ENCODE data around the gene TMEM89. TPM values are rescaled to one million over a fixed set of nuclear protein-coding genes. Genes with fewer than 3 reads are reported as not detected.

TMEM89 gene, protein sequence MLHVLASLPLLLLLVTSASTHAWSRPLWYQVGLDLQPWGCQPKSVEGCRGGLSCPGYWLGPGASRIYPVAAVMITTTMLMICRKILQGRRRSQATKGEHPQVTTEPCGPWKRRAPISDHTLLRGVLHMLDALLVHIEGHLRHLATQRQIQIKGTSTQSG
- polyA plus RNA-seq (ENCODE audit: low read depth in 6 of 6), result not detected

DNA sequence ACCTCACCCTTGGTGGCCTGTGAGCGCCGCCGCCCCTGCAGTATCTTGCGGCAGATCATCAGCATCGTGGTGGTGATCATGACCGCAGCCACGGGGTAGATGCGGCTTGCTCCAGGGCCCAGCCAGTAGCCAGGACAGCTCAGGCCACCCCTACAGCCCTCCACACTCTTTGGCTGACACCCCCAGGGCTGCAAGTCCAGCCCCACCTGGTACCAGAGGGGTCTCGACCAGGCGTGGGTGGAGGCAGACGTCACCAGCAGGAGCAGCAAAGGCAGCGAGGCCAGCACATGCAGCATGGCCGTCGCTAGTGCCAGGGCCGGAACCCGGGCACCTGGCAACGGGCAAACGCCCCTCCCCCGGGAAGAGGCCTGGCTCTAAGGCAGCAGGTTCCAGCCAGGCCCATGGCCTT lies at the start of gene TMEM89:
Gene TMEM89 (minus strand): TSS at position 309 of the 409 bp plus-strand sequence. CDS start 13 bp downstream, at position 296.
- peaks cover 0 to 5% (median 0%) of the 10 kb centered on the region in 3 donors for H3K27me3 Mint-ChIP-seq
- ATAC-seq (ENCODE audit: low read depth in 2 of 2) (no peak), DNase-seq (no peak)
- H3K9me3 Mint-ChIP-seq, result peaks cover 0 to 18% (median 9%) of the 10 kb centered on the region in 7 donors
- H3K27ac Mint-ChIP-seq, result no peak within 1 kb of the TSS
- H3K4me3 Mint-ChIP-seq, result no peak within 1 kb of the TSS
- no peaks in the 10 kb centered on the region for H3K4me1 Mint-ChIP-seq
- no peaks in the 10 kb centered on the region for H3K36me3 Mint-ChIP-seq

DNA sequence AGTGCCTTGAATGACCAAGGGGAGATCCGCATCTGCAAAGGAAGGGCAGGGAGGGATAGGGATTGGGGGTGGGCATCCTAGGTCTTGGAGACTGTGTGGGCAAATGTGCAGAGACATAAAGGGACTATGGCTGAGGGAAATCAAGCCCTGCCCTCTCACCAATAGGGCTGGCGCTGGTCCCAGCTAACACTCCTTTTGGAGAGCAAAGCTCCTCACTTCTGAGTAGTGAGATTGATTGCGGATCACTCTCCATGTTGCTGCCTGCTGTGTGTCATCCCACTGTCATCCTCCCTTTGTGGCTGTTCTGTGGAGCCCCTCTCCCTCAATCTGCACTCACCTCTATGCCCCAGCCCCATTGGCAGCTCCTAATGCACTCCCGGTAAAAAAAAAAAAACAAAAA lies 43.4 kb upstream of the TMEM89 start:
- Mint-ChIP-seq H3K4me1 (peaks cover 8 to 28% (median 17%) of the 10 kb centered on the region in 3 donors), H3K4me3 (peak overlapping the region in 2 of 8 donors; percentile 3)

DNA sequence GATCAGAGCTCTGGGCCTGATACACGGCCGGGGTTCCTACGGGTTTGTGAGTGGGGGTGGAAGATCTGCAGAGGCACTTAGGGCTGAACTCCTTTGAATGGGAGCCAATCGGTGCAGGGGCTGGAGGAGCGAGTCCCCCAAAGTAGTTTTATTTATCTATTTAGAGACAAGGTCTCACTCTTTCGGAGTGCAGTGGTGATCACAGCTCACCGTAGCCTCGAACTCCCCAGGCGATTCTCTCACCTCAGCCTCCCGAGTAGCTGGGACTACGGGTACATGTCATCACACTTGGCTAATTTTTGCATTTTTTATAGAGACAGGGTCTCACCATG lies 42.7 kb upstream of the TMEM89 start:
- no peak overlapping the region for H3K27ac Mint-ChIP-seq
- ATAC-seq (ENCODE audit: low read depth in 2 of 2), result no peak
- H3K9me3 Mint-ChIP-seq, result peaks cover 0 to 4% (median 0%) of the 10 kb centered on the region in 7 donors
- H3K4me3 Mint-ChIP-seq, result peak overlapping the region; percentile 52 to 84 (median 70)
- H3K27me3 Mint-ChIP-seq, result peaks cover 22 to 39% (median 26%) of the 10 kb centered on the region in 3 donors
- H3K4me1 Mint-ChIP-seq, result peaks cover 8 to 28% (median 17%) of the 10 kb centered on the region in 3 donors
- peaks cover 0 to 10% of the 10 kb centered on the region in 2 donors for H3K36me3 Mint-ChIP-seq
- no peak for DNase-seq

More for the DNA sequence above, 43.4 kb upstream of the TMEM89 start:
- Mint-ChIP-seq H3K36me3 (peaks cover 0 to 10% of the 10 kb centered on the region in 2 donors), H3K9me3 (peaks cover 0 to 4% (median 0%) of the 10 kb centered on the region in 7 donors), H3K27ac (no peak overlapping the region), H3K27me3 (peaks cover 19 to 33% (median 20%) of the 10 kb centered on the region in 3 donors)
- DNase-seq (no peak), ATAC-seq (ENCODE audit: low read depth in 2 of 2) (no peak)

DNA sequence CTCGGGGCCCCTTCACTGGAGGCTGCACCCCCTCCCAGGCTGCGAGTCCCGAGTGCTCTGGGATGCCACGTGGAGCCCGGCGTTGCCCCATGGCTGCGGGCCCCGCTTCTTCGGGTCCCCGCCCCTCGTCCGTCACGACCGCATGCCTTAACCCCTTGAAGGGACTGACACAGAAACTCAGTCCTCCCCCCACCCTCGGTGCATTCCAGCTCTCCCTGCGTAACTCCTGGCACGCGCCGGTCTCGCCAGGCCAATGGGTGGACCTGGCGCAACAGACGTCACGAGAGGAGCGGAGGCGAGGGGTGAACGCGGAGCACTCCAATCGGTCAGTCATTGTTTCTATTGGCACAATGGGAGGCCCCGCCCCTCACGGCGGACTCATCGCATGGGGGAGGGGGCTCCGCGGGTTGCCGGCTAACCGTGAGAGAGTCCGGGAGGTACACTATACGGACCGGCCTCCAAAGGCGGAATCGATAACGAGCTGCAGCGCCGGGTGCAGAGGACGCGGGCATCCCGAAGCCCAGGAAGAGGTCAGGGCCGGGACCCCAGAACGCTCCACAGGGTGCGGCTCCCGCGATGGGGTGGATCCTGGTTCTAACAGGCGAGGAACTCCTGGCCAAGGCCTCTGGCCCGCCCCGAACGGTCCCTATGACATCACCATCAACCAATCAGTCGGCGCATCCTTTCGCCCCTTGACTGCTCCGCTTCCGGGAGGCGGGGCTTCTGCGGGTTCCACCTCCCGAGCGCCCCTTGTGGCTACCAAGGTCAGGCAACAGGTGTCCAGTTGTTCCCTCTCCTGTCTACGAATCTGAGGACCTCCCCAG lies 42.1 kb upstream of the TMEM89 start:
- Mint-ChIP-seq H3K27me3 (peaks cover 27 to 45% (median 32%) of the 10 kb centered on the region in 3 donors), H3K27ac (no peak overlapping the region), H3K36me3 (peaks cover 0 to 10% of the 10 kb centered on the region in 2 donors), H3K9me3 (peaks cover 0 to 4% (median 0%) of the 10 kb centered on the region in 7 donors), H3K4me1 (peaks cover 8 to 28% (median 17%) of the 10 kb centered on the region in 3 donors), H3K4me3 (peak overlapping the region; percentile 66 to 84 (median 73))
- peak; percentile 78 to 79 for ATAC-seq (ENCODE audit: low read depth in 2 of 2)
- DNase-seq, result peak; percentile 69

DNA sequence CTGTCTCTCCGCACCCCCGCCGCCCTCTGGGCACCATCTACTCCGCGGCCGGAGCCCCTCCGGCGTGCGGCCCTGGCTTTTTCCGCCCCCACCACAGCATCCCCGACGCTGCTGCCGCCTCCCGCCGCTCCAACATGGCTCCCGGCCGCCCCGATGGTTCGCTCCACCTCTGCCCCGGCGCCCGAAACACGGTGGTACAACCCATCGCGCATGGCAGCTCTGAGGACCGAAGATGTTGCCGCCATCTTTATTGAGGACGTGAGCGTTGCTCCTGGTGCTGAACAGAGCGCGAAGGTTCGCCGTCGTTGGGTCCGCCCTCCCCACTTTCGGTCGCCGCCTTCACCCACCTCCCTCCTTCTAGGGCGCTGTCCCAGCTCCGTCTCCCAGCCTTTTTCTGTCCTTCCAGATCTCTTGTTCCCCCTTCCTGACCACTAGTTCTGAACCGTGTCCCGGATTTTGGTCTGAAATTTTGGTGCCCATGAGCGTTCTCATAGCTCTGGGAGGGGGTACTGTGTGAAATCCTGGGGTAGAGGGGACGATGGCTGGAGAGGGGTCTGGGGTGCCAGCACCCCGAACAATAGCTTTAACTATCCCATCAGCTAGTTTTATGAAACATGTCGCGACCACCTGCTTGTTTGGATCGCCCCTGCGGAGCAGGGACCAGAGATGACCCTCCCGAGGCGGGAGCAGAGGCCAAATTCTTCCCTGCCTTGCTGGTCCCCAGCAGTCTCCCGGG lies 41.4 kb upstream of the TMEM89 start, which contains the start of gene CELSR3:
Gene CELSR3 (minus strand): TSS at position 134 of the 736 bp plus-strand sequence. CDS start 252 bp downstream, outside the sequence.
- peaks cover 0 to 4% (median 0%) of the 10 kb centered on the region in 7 donors for H3K9me3 Mint-ChIP-seq
- H3K4me1 Mint-ChIP-seq, result peaks cover 9 to 28% (median 17%) of the 10 kb centered on the region in 3 donors
- H3K27me3 Mint-ChIP-seq, result peaks cover 28 to 50% (median 34%) of the 10 kb centered on the region in 3 donors
- ATAC-seq (ENCODE audit: low read depth in 2 of 2), result peak; percentile 6 to 20
- H3K4me3 Mint-ChIP-seq, result peak within 1 kb of the TSS; percentile 68 to 84 (median 73)
- H3K27ac Mint-ChIP-seq, result peak within 1 kb of the TSS in 3 of 6 donors; percentile 65 to 96 (median 94)
- DNase-seq, result no peak
- peaks cover 0 to 10% of the 10 kb centered on the region in 2 donors for H3K36me3 Mint-ChIP-seq

DNA sequence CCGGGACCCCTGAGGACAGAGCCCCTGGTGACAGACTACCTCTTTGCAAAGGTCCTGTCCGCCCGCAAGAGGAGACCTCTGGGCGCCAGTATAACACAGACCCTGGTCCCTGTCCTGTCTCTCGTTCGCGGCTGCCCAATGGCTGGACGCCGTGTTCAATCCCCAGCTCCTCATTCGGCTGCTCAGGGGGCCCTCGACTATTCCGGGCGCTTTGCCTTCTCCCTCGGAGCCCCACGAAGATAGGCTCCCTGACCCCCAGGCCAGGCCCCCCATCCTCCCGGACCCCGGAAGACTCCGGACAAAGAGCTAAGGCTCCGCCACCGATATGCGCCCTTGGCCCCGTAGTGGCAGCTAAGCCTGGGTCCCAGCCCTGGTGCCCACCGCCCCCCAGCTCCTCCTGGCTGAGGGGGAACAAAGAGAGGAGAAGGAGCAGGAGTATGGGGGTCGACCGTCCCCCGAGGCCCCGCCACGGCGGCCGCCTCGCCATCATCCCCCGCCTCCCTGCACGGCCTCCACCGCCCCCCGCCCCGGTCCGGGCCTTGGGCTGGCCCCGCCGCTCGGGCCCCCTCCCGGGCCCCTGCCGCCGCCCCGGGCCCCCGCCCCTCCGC lies 40.7 kb upstream of the TMEM89 start:
- H3K36me3 Mint-ChIP-seq, result peaks cover 0 to 10% of the 10 kb centered on the region in 2 donors
- ATAC-seq (ENCODE audit: low read depth in 2 of 2) (no peak), DNase-seq (no peak)
- peak overlapping the region in 3 of 6 donors; percentile 65 to 96 (median 94) for H3K27ac Mint-ChIP-seq
- peaks cover 12 to 28% (median 17%) of the 10 kb centered on the region in 3 donors for H3K4me1 Mint-ChIP-seq
- peaks cover 0 to 4% (median 0%) of the 10 kb centered on the region in 7 donors for H3K9me3 Mint-ChIP-seq
- H3K4me3 Mint-ChIP-seq, result peak overlapping the region in 7 of 8 donors; percentile 40 to 82 (median 64)
- peaks cover 33 to 56% (median 34%) of the 10 kb centered on the region in 3 donors for H3K27me3 Mint-ChIP-seq

DNA sequence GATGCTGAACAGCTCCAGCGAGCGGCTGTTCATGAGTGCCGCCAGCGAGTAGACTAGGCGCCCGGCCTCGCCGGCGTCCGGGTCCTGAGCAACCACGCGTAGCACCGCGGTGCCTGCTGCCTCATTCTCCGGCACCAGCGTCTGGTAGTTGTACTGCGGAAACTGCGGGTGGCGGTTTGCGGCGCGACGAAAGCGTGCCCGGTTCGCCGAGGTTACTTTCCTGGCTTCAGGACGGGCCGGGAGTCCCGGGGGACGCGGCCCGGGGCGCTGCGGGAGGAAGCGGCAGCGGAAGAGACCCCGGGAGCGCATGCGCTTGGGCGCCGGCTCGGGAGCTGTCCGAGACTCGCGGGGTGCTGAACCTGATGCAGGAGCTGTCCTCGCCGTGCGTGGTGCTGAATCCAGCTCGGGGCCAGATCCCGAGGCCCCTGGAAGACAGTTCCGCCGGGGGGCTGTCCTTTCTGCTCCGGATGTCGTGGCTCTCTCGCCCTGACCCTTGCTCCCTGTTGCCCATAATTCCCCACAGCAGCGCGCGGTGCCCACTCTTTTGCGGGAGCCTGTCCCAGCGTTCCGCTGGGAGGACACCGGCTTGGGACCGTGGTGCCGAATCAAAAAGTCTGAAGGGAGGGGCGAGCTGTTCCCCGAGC lies 40.1 kb upstream of the TMEM89 start:
- peaks cover 33 to 56% (median 34%) of the 10 kb centered on the region in 3 donors for H3K27me3 Mint-ChIP-seq
- peak overlapping the region in 3 of 6 donors; percentile 65 to 96 (median 94) for H3K27ac Mint-ChIP-seq
- peak overlapping the region; percentile 40 to 82 (median 64) for H3K4me3 Mint-ChIP-seq
- H3K4me1 Mint-ChIP-seq, result peaks cover 12 to 30% (median 17%) of the 10 kb centered on the region in 3 donors
- peak; percentile 68 for DNase-seq
- H3K36me3 Mint-ChIP-seq, result peaks cover 0 to 10% of the 10 kb centered on the region in 2 donors
- peak; percentile 56 for ATAC-seq (ENCODE audit: low read depth in 2 of 2)
- H3K9me3 Mint-ChIP-seq, result peaks cover 0 to 4% (median 0%) of the 10 kb centered on the region in 7 donors

DNA sequence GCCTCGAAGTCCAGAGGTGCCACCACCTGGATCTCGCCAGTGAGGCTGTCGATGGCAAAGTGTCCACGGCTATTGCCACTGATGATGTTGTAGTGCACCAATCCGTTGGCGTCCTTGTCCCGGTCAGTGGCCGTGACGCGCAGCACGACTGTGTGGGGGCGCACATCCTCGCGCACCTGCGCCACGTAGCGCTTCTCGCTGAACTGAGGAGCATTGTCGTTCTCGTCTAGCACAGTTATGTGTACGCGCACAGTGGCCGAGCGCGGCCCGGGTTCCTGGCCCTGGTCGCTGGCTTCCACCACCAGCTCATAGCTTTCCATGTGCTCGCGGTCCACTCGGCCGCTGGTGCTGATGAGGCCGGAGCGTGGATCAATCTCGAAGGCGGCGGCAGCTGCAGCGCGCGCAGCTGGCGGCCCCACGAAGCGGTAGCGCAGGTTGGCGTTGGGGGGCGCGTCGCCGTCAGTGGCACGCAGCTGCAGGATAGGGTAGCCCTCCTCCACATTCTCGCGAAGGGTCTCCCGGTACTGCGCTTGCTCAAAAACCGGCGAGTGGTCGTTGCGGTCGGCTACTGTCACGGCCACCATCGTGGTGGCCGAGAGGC lies 39.3 kb upstream of the TMEM89 start:
- H3K27me3 Mint-ChIP-seq, result peaks cover 33 to 56% (median 34%) of the 10 kb centered on the region in 3 donors
- H3K9me3 Mint-ChIP-seq, result peaks cover 0 to 4% (median 0%) of the 10 kb centered on the region in 7 donors
- DNase-seq, result no peak
- H3K4me1 Mint-ChIP-seq, result peaks cover 12 to 33% (median 19%) of the 10 kb centered on the region in 3 donors
- ATAC-seq (ENCODE audit: low read depth in 2 of 2), result no peak
- peak overlapping the region in 5 of 8 donors; percentile 36 to 82 (median 64) for H3K4me3 Mint-ChIP-seq
- peaks cover 0 to 10% of the 10 kb centered on the region in 2 donors for H3K36me3 Mint-ChIP-seq
- no peak overlapping the region for H3K27ac Mint-ChIP-seq

DNA sequence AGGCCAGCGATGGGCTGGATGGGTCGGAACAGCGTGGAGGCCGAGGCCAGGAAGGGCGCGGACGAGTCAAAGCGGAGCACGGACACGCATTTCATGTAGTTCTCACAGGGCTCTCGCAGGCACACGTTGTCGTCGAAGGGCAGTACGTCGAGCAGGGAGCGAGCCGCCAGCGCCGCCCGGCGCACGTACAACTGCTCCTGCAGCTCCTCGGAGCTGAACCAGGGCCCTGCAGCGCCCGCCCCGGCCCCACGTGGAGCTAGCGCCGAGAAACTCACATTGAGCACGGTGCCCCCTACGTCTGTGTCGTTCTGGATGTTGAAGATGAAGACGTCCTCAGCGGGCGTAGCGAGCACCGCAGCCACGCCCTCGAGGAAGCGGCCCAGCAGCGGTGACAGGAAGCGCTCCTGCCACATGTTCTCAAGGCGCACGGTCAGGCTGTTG lies 35.3 kb upstream of the TMEM89 start:
- Mint-ChIP-seq H3K4me1 (peaks cover 14 to 15% (median 14%) of the 10 kb centered on the region in 3 donors), H3K27me3 (peaks cover 16 to 33% (median 20%) of the 10 kb centered on the region in 3 donors), H3K27ac (peak overlapping the region in 1 of 6 donors; percentile 38), H3K4me3 (peak overlapping the region; percentile 48 to 85 (median 77)), H3K36me3 (no peaks in the 10 kb centered on the region), H3K9me3 (no peaks in the 10 kb centered on the region)
- ATAC-seq (ENCODE audit: low read depth in 2 of 2) (no peak), DNase-seq (no peak)

DNA sequence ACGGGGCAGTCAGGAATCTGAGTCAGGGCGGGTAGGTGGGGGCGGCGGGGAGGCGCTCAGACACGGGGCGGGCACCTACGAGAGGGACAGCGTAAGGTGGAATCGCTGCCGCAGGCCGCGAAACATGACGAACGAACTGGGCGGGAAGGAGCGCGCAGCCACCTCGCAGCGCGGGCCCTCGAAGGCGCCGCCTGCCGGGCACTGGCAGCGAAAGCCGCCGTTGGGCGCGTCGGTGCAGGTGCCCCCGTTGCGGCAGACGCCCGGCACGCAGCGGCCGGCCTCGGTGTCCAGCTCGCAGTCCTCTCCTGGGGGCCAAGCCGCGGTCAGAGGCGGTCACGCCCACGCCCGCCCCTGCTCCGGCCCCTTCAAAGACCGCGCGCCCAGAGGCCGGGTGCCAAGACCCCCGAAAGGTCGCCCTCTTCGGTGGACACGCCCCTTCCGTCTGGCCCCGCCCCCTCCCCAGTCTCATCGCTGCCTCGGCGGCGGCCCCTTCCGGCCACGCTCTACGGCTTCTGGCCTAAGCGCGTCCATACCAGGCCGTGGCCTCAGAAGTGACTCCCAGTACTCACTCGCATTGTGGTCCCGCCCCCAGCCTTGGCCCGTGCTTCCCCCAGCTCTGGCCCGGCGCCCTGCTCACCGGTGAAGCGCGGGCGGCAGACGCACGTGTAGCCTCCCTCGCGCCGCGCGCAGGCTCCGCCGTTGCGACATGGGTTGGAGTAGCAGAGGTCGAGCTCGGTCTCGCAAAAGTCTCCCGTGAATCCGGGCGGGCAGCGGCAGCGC lies 34.7 kb upstream of the TMEM89 start:
- peaks cover 8 to 14% (median 10%) of the 10 kb centered on the region in 3 donors for H3K4me1 Mint-ChIP-seq
- DNase-seq (peak; percentile 76), ATAC-seq (ENCODE audit: low read depth in 2 of 2) (peak; percentile 82 to 84)
- H3K36me3 Mint-ChIP-seq, result no peaks in the 10 kb centered on the region
- H3K4me3 Mint-ChIP-seq, result peak overlapping the region; percentile 48 to 87 (median 77)
- H3K27me3 Mint-ChIP-seq, result peaks cover 15 to 28% (median 16%) of the 10 kb centered on the region in 3 donors
- no peaks in the 10 kb centered on the region for H3K9me3 Mint-ChIP-seq
- H3K27ac Mint-ChIP-seq, result peak overlapping the region in 3 of 6 donors; percentile 33 to 89 (median 80)

DNA sequence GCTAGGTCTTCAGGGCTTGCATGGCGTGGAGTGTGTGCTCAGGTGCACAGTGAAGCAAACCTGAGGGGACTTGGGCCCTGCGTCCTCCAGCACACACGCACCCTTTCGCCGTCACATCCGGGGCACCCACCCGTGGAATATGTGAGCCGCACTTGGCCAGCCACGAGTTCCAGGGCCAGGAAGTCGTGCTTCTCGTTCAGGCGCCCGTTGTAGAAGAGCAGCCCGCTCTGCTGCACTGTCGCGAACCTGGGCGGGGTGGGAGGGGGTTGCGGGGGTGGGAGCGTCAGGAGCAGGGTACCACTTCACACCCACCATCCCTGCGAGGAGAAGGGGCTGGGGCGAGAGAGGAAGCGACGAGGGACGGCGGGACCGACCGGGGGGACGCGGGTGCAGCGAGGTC lies 34.0 kb upstream of the TMEM89 start:
- peak; percentile 48 to 61 for ATAC-seq (ENCODE audit: low read depth in 2 of 2)
- Mint-ChIP-seq H3K9me3 (no peaks in the 10 kb centered on the region), H3K4me3 (peak overlapping the region; percentile 73 to 87 (median 80)), H3K4me1 (peaks cover 5 to 14% (median 9%) of the 10 kb centered on the region in 3 donors), H3K27ac (peak overlapping the region in 3 of 6 donors; percentile 53 to 89 (median 80)), H3K36me3 (no peaks in the 10 kb centered on the region), H3K27me3 (peaks cover 15 to 28% (median 16%) of the 10 kb centered on the region in 3 donors)
- peak; percentile 32 for DNase-seq

All from naive B cell (primary cell).